Measurements from ENCODE around the gene WDR27.

The WDR27 gene

DNA sequence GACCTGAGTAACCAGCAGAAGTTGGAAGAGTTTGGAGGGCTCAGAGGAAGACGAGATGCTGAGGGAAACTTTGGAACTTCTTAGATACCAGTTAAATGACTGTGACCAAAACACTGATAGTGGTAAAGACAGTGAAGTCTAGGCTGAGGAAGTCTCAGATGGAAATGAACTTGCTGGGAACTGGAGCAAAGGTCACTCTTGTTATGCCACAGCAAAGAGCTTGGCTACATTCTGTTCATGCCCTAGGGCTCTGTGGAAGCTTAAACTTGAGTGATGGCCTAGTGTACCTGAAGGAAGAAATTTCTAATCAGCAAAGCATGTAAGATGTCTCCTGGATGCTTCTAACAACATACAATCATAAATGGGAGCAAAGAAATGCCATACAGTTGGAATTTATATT is 24.7 kb downstream of the WDR27 start:
- no peak for ATAC-seq
- TF ChIP-seq ZNF8 (CRISPR knock-in tag; IDR thresholded peaks at IDR 0.05), result no peak
- TF ChIP-seq ARNTL (CRISPR knock-in tag; IDR thresholded peaks at IDR 0.05; ENCODE audit: borderline replicate concordance, low read depth), result no peak
- no peak for TF ChIP-seq ESRRG (CRISPR knock-in tag; IDR thresholded peaks at IDR 0.05)
- TF ChIP-seq SNAI2 (CRISPR knock-in tag; IDR thresholded peaks at IDR 0.05), result no peak
- no peak for TF ChIP-seq ZFP30 (CRISPR knock-in tag; IDR thresholded peaks at IDR 0.05)
- no peak for TF ChIP-seq TOX (CRISPR knock-in tag; IDR thresholded peaks at IDR 0.05; ENCODE audit: borderline replicate concordance)
- TF ChIP-seq, protein P1, sequence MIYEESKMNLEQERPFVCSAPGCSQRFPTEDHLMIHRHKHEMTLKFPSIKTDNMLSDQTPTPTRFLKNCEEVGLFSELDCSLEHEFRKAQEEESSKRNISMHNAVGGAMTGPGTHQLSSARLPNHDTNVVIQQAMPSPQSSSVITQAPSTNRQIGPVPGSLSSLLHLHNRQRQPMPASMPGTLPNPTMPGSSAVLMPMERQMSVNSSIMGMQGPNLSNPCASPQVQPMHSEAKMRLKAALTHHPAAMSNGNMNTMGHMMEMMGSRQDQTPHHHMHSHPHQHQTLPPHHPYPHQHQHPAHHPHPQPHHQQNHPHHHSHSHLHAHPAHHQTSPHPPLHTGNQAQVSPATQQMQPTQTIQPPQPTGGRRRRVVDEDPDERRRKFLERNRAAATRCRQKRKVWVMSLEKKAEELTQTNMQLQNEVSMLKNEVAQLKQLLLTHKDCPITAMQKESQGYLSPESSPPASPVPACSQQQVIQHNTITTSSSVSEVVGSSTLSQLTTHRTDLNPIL (CRISPR knock-in tag; IDR thresholded peaks at IDR 0.05; ENCODE audit: low read depth), result no peak
- no peak for TF ChIP-seq BACH2 (CRISPR knock-in tag; IDR thresholded peaks at IDR 0.05; ENCODE audit: borderline replicate concordance)
- TF ChIP-seq OSR1 (CRISPR knock-in tag; IDR thresholded peaks at IDR 0.05), result no peak
- no peak for TF ChIP-seq ISL1 (CRISPR knock-in tag; IDR thresholded peaks at IDR 0.05)
- no peak for TF ChIP-seq ZC3H10 (CRISPR knock-in tag; IDR thresholded peaks at IDR 0.05)
- no peak for TF ChIP-seq CSDC2 (CRISPR knock-in tag; IDR thresholded peaks at IDR 0.05)
- TF ChIP-seq, protein P2, sequence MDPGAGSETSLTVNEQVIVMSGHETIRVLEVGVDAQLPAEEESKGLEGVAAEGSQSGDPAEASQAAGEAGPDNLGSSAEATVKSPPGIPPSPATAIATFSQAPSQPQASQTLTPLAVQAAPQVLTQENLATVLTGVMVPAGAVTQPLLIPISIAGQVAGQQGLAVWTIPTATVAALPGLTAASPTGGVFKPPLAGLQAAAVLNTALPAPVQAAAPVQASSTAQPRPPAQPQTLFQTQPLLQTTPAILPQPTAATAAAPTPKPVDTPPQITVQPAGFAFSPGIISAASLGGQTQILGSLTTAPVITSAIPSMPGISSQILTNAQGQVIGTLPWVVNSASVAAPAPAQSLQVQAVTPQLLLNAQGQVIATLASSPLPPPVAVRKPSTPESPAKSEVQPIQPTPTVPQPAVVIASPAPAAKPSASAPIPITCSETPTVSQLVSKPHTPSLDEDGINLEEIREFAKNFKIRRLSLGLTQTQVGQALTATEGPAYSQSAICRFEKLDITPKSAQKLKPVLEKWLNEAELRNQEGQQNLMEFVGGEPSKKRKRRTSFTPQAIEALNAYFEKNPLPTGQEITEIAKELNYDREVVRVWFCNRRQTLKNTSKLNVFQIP (CRISPR knock-in tag; IDR thresholded peaks at IDR 0.05; ENCODE audit: borderline replicate concordance, low read depth), result no peak
- no peak for TF ChIP-seq TCF4 (CRISPR knock-in tag; IDR thresholded peaks at IDR 0.05; ENCODE audit: borderline replicate concordance)
- TF ChIP-seq, protein P3, sequence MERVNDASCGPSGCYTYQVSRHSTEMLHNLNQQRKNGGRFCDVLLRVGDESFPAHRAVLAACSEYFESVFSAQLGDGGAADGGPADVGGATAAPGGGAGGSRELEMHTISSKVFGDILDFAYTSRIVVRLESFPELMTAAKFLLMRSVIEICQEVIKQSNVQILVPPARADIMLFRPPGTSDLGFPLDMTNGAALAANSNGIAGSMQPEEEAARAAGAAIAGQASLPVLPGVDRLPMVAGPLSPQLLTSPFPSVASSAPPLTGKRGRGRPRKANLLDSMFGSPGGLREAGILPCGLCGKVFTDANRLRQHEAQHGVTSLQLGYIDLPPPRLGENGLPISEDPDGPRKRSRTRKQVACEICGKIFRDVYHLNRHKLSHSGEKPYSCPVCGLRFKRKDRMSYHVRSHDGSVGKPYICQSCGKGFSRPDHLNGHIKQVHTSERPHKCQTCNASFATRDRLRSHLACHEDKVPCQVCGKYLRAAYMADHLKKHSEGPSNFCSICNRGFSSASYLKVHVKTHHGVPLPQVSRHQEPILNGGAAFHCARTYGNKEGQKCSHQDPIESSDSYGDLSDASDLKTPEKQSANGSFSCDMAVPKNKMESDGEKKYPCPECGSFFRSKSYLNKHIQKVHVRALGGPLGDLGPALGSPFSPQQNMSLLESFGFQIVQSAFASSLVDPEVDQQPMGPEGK (CRISPR knock-in tag; IDR thresholded peaks at IDR 0.05; ENCODE audit: borderline replicate concordance), result no peak
- TF ChIP-seq, protein P4, sequence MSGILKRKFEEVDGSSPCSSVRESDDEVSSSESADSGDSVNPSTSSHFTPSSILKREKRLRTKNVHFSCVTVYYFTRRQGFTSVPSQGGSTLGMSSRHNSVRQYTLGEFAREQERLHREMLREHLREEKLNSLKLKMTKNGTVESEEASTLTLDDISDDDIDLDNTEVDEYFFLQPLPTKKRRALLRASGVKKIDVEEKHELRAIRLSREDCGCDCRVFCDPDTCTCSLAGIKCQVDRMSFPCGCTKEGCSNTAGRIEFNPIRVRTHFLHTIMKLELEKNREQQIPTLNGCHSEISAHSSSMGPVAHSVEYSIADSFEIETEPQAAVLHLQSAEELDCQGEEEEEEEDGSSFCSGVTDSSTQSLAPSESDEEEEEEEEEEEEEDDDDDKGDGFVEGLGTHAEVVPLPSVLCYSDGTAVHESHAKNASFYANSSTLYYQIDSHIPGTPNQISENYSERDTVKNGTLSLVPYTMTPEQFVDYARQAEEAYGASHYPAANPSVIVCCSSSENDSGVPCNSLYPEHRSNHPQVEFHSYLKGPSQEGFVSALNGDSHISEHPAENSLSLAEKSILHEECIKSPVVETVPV (CRISPR knock-in tag; IDR thresholded peaks at IDR 0.05), result no peak
- no peak for TF ChIP-seq ZNF70 (CRISPR knock-in tag; IDR thresholded peaks at IDR 0.05)
- TF ChIP-seq, protein P5, sequence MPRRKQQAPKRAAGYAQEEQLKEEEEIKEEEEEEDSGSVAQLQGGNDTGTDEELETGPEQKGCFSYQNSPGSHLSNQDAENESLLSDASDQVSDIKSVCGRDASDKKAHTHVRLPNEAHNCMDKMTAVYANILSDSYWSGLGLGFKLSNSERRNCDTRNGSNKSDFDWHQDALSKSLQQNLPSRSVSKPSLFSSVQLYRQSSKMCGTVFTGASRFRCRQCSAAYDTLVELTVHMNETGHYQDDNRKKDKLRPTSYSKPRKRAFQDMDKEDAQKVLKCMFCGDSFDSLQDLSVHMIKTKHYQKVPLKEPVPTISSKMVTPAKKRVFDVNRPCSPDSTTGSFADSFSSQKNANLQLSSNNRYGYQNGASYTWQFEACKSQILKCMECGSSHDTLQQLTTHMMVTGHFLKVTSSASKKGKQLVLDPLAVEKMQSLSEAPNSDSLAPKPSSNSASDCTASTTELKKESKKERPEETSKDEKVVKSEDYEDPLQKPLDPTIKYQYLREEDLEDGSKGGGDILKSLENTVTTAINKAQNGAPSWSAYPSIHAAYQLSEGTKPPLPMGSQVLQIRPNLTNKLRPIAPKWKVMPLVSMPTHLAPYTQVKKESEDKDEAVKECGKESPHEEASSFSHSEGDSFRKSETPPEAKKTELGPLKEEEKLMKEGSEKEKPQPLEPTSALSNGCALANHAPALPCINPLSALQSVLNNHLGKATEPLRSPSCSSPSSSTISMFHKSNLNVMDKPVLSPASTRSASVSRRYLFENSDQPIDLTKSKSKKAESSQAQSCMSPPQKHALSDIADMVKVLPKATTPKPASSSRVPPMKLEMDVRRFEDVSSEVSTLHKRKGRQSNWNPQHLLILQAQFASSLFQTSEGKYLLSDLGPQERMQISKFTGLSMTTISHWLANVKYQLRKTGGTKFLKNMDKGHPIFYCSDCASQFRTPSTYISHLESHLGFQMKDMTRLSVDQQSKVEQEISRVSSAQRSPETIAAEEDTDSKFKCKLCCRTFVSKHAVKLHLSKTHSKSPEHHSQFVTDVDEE (CRISPR knock-in tag; IDR thresholded peaks at IDR 0.05), result no peak
- TF ChIP-seq RARB (CRISPR knock-in tag; IDR thresholded peaks at IDR 0.05), result no peak

DNA sequence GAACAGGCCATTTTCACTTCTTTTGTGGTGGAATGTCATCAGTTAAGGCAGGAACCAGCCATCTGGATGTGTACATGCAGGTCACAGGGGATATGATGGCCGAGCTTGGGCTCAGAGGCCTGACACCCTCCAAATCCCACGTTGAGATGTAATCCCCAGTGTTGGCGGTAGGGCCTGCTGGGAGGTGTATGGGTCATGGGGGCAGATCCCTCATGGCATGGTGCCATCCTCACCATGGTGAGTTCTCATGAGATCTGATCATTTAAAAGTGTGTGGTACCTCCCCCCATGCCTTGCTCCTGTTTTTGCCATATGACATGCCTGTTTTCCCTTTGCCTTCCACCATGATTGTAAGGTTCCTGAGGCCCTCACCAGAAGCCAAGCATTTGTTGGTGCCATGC is 26.8 kb downstream of the WDR27 start:
- ATAC-seq, result no peak
- TF ChIP-seq ARNTL (CRISPR knock-in tag; IDR thresholded peaks at IDR 0.05; ENCODE audit: borderline replicate concordance, low read depth) (no peak), TOX (CRISPR knock-in tag; IDR thresholded peaks at IDR 0.05; ENCODE audit: borderline replicate concordance) (no peak), ZC3H10 (CRISPR knock-in tag; IDR thresholded peaks at IDR 0.05) (no peak), ZFP3 (CRISPR knock-in tag; IDR thresholded peaks at IDR 0.05) (no peak), CSDC2 (CRISPR knock-in tag; IDR thresholded peaks at IDR 0.05) (no peak), BACH2 (CRISPR knock-in tag; IDR thresholded peaks at IDR 0.05; ENCODE audit: borderline replicate concordance) (no peak)
- TF ChIP-seq, protein P1 (CRISPR knock-in tag; IDR thresholded peaks at IDR 0.05; ENCODE audit: low read depth), result no peak
